HG02623 (cell line): ENCODE data around the gene SENP6.
"Not testable (repeated sequence)": the region's sequence is repeated elsewhere in the genome, so short reads cannot be mapped to it uniquely, and the experiment has no call there.

Experiments
- ATAC-seq: cut with Tn5 transposase; IDR thresholded peaks from one replicate; pipeline ENCODE4 v1.9.1; 2021; ENCODE audit warnings: moderate library complexity; ENCODE audit not compliant: unreplicated experiment

Gene SENP6

DNA sequence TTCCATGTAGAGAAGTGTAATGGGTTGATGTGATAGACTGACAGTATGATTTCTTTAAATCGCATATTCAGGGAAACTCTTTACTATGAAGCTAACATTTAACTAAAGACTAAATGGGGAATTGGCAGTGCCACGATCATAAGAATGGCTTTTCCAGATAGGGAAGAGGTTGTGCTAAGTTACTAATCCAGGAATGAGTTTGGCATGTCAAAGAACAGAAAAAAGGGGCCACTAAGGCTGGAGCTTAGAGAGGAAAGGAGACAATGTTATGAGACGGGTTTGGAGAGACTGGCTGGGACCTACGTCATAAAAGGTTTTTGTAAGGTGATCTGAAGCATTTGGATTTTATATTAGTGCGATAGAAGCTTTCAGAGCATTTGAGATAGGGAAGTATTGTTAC lies 40.6 kb downstream of the SENP6 start:
- no peak for ATAC-seq

DNA sequence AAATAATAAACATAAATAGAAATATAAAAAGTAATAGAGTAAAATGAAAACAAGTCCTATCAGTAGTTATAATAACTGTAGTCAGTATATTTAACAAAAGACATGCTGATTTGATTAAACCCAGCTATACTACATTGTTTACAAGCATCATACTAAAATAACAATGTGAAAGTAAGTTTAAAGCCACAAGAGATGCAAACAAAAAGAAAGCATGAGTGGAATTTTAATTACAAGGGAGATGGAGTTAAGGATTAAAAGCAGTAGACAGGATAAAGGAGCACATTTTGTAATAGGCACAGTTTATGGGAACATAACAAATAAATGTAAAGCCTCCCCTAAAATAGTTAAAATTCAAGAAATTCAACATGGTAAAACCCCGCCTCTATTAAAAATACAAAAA lies 41.5 kb downstream of the SENP6 start:
- ATAC-seq = no peak

DNA sequence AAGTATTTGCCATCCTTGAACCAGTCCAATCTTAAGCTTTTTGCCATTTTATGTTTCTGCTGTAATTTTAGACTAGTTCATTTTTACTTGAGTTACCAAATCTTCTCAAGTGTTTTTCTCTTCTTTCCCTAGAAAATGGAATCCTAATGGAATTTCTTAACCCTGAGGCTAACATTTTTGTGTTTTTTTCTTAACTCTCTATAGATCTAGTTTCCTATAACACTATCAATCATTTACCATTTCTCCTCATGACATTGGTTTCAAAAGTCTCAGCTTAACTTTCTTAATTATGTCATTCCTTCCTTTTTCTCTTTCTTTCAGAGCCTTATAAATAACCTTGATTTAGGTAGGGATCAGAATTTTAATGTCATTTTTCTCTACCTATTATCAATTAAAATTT lies 54.8 kb downstream of the SENP6 start:
- no peak for ATAC-seq

DNA sequence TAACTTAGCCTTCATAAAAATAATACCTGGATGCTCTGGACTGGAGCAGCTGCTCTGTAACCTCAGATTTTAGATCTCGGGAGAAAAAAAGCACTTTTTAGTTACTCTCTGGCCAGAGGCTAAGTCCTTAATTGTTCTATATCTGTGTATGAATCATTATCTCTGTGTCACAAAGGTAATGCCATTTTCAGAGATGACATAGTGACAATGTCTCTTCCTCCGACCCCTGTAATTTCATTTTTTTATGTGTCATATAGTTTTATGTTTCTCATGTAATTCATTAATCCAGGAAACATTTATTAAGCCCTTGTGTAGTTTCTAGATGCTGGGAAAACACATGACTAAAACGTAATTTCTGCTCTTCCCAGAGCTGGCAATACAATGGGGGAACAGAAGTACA lies 55.6 kb downstream of the SENP6 start:
- ATAC-seq = no peak

DNA sequence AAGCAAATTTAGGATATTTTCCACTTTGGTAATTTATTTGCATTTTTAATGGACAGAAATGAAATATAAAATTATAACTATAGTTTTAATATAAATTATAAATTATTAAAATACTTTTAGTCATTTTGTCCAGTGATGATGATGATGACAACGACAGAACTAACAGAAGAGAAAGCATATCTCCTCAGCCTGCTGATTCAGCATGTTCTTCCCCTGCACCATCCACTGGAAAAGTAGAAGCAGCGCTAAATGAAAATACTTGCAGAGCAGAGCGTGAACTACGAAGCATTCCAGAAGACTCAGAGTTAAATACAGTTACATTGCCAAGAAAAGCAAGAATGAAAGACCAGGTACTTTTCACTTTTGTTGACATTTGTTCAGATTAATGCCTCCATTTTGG lies 64.9 kb downstream of the SENP6 start:
- no peak for ATAC-seq

DNA sequence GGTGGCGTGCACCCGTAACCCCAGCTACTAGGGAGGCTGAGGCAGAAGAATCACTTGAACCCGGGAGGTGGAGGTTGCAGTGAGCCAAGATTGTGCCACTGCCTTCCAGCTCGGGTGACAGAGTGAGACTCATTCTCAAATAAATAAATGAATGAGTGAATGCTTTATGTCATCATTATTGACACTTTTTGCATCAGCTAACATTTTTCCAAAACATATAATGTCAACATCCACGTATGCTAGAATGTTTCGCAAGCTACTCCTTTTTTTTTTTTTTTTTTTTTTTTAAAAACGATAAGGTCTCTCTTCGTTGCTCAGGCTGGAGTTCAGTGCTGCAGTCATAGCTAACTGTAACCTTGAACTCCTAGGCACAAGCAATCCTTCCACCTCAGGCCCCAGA lies 72.2 kb downstream of the SENP6 start:
- ATAC-seq = no peak

DNA sequence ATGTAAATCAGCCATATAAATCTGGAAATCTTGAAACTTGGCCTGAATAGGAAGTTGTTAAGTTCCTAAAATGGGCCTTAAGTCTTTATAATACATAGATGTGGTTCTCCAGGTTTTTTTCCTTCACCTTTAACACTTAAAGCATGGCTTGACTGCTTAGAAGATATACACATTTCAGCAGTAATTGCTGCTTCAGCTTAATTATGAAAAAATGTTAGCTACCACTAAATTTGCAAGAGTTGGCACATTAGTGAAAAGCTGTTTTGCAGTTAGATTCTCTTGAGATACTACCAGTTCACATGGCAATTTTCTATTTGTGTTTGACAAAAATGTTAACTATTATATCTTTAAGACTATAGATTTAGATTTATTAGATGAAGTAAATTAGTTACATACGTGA lies 74.7 kb downstream of the SENP6 start:
- no peak for ATAC-seq

DNA sequence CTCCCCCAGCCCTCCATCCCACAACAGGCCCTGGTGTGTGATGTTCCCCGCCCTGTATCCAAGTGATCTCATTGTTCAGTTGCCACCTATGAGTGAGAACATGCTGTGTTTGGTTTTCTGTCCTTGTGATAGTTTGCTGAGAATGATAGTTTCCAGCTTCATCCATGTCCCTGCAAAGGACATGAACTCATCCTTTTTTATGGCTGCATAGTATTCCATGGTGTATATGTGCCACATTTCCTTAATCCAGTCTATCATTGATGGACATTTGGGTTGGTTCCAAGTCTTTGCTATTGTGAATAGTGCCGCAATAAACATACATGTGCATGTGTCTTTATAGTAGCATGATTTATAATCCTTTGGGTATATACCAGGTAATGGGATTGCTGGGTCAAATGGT lies 80.9 kb downstream of the SENP6 start:
- ATAC-seq = not testable (repeated sequence)

DNA sequence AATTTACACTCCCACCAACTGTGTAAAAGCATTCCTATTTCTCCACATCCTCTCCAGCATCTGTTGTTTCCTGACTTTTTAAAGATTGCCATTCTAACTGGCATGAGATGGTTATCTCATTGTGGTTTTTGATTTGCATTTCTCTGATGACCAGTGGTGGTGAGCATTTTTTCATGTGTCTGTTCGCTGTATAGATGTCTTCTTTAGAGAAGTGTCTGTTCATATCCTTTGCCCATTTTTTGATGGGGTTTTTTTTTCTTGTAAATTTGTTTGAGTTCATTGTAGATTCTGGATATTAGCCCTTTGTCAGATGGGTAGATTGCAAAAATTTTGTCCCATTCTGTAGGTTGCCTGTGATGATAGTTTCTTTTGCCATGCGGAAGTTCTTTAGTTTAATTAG lies 81.3 kb downstream of the SENP6 start:
- ATAC-seq = not testable (repeated sequence)

DNA sequence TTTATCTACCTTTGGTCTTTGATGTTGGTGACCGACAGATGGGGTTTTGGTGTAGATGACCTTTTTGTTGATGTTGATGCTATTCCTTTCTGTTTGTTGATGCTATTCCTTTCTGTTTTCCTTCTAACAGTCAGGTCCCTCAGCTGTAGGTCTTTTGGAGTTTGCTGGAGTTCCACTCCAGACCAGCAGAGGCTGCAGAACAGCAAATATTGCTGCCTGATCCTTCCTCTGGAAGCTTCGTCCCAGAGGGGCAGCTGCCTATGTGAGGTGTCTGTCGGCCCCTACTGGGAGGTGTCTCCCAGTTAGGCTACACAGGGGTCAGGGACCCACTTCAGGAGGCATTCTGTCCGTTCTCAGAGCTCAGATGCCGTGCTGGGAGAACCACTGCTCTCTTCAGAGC lies 85.9 kb downstream of the SENP6 start:
- not testable (repeated sequence) for ATAC-seq

DNA sequence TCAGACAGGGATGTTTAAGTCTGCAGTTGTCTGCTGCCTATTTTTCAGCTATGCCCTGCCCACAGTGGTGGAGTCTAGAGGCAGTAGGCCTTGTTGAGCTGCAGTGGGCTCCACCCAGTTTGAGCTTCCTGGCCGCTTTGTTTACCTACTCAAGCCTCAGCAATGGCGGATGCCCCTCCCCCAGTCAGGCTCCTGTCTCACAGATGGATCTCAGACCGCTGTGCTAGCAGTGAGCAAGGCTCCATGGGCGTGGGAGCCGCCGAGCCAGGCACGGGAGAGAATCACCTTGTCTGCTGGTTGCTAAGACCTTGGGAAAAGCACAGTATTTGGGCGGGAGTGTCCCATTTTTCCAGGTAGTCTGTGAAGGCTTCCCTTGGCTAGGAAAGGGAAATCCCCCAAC lies 86.3 kb downstream of the SENP6 start:
- ATAC-seq = not testable (repeated sequence)

DNA sequence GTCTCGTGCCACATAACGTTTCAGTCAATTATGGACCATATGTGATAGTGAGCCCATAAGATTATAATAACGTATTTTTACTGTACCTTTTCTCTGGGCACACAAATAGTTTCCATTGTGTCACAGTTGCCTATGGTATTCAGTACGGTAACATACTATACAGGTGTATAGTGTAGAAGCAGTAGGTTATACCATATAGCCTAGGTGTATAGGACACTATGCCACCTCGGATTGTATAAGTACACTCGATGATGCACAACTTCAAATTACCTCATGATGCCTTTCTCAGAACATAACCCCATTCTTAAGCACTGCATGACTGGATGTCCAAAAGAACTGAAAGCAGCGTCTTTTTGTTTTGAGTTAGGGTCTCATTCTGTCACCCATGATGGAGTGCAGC lies 87.9 kb downstream of the SENP6 start:
- ATAC-seq = no peak

DNA sequence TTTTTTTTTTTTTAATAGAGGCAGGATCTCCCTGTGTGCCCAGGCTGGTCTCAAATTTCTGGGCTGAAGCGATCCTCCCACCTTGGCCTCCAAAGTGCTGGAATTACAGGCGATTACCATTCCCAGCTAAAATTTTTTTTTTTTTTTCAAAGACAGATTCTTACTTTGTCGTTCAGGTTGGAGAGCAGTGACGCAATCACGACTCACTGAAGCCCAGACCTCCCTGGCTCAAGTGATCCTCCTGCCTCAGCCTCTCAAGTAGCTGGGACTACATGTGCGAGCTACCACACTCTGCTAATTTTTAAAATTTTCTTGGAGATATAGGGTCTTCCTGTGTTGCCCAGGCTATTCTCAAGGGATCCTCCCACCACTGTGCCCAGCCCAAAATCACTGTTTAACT lies 89.3 kb downstream of the SENP6 start:
- no peak for ATAC-seq

DNA sequence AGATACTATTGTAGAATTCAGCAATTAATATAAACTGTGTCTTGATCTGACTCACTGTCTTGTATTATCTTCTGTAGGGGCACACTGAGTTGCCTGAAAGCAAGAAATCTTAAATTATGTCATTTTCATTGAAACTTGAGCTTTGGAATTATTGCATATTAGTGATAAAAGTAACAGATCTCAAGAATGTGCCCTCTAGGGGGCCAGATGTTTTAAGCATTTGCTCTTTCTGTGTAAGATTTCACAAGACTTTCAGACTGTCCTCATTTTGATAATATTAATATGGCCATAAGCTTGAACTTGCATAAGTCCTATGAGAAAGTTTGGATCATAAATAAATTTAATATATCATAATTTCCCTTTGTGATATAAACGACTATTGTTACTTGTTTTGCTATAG lies 91.9 kb downstream of the SENP6 start:
- no peak for ATAC-seq

DNA sequence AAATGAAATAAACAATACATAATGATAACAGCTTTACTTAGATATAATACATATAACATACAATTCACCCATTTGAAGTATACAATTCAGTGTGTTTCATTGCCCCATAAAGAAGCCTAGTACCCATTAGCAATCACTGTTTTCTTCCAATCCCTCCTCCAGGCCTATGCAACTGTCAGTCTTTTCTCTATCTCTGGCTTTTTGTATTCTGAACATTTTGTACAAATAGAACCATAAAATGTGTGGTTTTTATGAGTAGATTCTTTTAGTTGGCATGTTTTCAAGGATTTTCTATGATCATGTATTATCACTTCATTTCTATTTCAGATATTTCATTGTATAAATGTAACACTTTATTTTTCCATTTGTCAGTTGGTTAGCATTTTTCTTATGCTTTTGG lies 92.7 kb downstream of the SENP6 start:
- ATAC-seq = no peak

DNA sequence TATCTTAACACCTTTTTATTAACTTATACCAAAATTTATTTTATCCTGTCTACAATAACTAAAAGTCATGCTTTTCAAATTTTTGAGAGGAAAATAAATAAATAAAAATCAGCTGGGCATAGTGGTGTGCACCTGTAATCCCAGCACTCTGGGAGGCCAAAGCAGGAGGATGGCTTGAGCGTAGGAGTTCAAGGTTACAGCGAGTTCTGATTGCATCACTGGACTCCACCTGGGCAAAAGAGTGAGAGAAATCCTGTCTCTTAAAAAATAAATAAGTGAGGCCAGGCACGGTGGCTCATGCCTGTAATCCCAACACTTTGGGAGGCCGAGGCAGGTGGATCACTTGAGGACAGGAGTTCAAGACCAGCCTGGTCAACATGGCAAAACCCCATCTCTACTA lies 106.7 kb downstream of the SENP6 start:
- ATAC-seq = not testable (repeated sequence)

DNA sequence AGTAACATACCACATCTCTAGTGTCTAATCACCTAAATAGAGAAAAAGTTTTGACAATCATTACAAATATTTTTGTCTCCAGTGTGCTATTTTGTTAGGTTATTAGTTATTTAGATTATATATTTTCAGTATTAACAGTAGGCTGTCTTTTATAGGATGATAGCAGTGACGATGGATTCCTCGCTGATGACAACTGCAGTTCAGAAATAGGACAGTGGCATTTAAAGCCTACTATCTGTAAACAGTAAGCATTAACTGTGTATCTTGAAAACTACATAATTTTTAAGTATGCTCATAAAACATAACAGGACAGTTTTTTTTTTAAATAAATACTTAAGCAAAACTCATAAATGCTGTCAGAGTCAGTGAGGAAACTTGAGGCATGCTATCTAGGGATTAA lies 109.5 kb downstream of the SENP6 start:
- no peak for ATAC-seq

DNA sequence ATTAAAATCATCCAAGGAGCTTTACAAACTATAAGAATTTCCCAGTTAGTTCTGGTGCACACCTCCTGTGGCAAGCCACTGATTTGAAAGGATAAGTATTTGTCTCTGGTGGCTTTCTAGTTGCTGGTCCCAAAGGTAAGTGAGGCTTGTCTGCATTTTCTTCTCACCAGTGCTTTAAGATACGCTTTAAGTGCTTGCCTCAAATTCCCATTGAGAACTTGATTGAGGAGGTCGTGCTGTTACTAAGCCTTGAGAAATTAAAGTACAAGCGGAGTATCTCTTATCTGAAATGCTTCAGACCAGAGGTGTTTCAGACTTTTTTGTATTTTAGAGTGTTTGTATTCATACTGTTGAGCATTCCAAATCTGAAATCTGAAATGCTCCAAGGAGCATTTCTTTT lies 117.5 kb downstream of the SENP6 start:
- ATAC-seq = no peak

DNA sequence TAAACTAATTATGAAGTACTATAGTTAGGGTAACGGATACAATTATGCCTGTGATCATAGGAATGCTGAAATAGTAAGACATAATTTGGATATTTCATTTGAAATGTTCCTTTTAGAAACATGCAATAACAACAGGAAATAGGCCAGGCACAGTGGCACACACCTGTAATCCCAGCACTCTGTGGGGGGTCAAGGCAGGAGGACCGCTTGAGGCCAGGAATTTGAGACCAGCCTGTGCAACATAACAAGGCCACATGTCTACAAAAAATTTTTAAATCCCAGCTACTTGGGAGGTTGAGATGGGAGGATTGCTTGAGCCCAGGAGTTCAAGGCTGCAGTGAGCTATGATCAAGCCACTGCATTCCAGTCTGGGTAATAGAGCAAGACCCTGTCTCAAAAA lies 121.7 kb downstream of the SENP6 start:
- no peak for ATAC-seq

DNA sequence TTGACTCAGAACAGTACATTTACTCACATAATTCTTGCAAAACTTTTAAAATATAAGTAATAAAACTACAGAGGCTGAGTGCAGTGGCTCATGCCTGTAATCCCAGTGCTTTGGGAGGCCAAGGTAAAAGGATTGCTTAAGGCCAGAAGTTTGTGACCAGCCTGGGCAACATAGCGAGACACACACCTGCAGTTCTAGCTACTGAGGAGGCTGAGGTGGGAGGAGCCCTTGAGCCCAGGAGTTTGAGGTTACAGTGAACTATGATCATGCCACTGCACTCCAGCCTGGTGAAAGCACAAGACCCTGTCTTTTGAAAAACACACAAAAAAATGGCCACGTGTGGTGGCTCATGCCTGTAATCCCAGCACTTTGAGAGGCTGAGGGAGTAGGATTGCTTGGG lies 125.5 kb downstream of the SENP6 start:
- ATAC-seq = no peak

DNA sequence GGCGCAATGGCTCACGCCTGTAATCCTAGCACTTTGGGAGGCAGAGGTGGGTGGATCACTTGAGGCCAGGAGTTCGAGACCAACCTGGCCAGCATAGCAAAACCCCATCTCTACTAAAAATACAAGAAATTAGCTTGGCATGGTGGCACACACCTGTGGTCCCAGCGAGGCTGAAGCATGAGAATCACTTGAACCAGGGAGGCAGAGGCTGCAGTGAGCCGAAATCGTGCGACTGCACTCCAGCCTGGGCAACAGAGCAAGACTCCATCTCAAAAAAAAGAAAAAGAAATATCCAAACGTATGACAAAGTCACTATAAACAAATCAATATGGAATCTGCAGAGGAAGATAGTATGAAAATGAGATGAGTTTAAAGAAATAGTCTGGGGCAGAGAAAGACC lies 129.3 kb downstream of the SENP6 start:
- ATAC-seq = not testable (repeated sequence)

DNA sequence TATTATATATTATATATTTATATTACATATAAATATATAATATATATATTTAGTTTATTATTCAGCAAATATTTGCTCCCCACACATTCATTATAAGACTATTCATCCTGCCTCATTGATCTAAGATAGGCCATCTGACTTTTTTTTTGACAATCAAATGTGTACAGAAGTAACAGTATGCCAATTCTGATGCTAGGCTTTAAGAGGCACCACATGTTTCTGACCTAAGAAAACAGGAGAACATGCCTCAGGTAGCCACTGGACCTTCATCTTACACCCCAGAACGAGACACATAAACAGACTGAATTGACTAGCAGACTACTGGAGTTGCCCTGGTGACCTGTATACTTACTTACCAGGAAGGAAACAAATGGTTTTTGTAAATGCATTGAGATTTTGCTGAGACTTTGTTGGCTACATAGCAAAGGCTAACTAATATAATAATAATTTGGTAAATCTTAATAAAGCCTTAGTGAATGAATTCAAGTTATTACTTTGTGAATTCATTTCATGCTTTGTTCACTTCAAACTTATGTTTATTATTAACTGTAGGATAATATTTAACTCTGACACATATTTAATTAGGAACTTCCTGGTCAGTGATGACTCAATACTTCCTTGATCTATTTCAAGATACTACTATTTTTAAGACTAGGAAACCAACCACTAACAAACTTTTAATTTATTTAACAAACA lies 134.0 kb downstream of the SENP6 start:
- ATAC-seq = peak; percentile 77

DNA sequence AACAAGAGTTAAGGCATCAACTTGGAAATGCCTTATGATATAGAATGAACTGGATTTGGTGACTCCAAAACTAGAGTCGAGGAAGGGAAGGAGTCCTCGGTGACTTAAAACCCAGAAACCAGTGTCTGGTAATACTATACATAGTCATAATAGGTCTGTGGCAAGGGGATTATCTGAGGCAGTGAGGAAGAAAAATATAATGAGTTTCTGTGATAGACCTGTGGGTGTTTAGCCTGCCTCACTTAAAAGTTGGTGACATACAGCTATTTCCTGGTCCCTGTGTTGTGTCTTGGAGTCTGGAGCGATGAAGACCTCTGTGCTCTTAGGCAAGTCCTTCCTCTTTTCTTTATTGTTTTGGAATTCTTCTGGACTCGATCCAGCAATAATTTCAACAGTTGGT lies 142.3 kb downstream of the SENP6 start:
- no peak for ATAC-seq
